Breast epithelium (tissue), 4 donors: ENCODE measurements around the gene USF1. TPM values are rescaled to one million over a fixed set of nuclear protein-coding genes. Genes with fewer than 3 reads are reported as not detected.

Source experiments
- DNase-seq, 2 donors: peaks; one replicate each; pipeline ENCODE4 v3.0.0-alpha.2; 2019; ENCODE audit warnings: low spot score in 2 of 2
- H3K27ac ChIP-seq, 2 donors: fragments of 200-600 bp; sonication (generic) in 1 of 2; one replicate each; pipeline ENCODE4 v1.5.1; 2016 to 2019; ENCODE audit warnings: mild to moderate bottlenecking in 1 of 2
- H3K27me3 ChIP-seq, 2 donors: fragments of 200-600 bp; sonication (generic) in 1 of 2; one replicate each; pipeline versions ENCODE4 v1.5.1 to v1.6.0; 2017 to 2019; ENCODE audit warnings: control low read depth in 1 of 2, mild to moderate bottlenecking in 1 of 2
- H3K36me3 ChIP-seq: fragments of 200-600 bp; one replicate; pipeline ENCODE4 v1.5.1; 2019
- H3K4me1 ChIP-seq, 2 donors: fragments of 200-600 bp; sonication (generic); one replicate each; pipeline ENCODE4 v1.5.1; 2016 to 2019; ENCODE audit warnings: control low read depth in 1 of 2
- H3K4me3 ChIP-seq, 3 donors: fragments of 200-600 bp; sonication (generic); 1 replicate in 2 of 3; 2 replicates in 1 of 3; pipeline ENCODE4 v1.5.1; 2016 to 2019; ENCODE audit warnings: mild to moderate bottlenecking in 3 of 3, moderate library complexity in 2 of 3
- H3K9me3 ChIP-seq, 2 donors: fragments of 200-600 bp; sonication (generic) in 1 of 2; one replicate each; pipeline ENCODE4 v1.5.1; 2016 to 2019; ENCODE audit warnings: control low read depth in 1 of 2
- CTCF ChIP-seq, 3 donors: fragments of 450-650 bp; IDR thresholded peaks; one replicate each; pipeline ENCODE4 v1.5.1; 2016 to 2017; ENCODE audit warnings: antibody characterized with exemption in 3 of 3, mild to moderate bottlenecking in 3 of 3, moderate library complexity in 3 of 3
- POLR2A ChIP-seq: fragments of 450-650 bp; IDR thresholded peaks from one replicate; pipeline ENCODE4 v1.6.1; 2016; ENCODE audit warnings: antibody characterized with exemption, mild to moderate bottlenecking, moderate library complexity
- POLR2AphosphoS5 ChIP-seq, 3 donors: sonication (generic); formaldehyde crosslinking; IDR thresholded peaks; one replicate each; pipeline ENCODE4 v1.6.1; 2017; ENCODE audit warnings: antibody characterized with exemption in 3 of 3
- intact Hi-C: fragments of 100-400 bp; cut with DNase I; formaldehyde crosslinking; loops from one replicate; pipeline ENCODE4 v1.15.1; 2023; ENCODE audit warnings: low total_unique reads
- total RNA-seq, 3 donors: library from RNA; depleted of rRNA; stranded (reverse); fragments of >200 nt; gene quantifications; one replicate each; pipeline ENCODE4 v1.1.0, GENCODE V29; 2016

The USF1 gene
- total RNA-seq, 3 donors from 2014 or later = 64.5 to 70.8 (median 64.6) TPM

DNA sequence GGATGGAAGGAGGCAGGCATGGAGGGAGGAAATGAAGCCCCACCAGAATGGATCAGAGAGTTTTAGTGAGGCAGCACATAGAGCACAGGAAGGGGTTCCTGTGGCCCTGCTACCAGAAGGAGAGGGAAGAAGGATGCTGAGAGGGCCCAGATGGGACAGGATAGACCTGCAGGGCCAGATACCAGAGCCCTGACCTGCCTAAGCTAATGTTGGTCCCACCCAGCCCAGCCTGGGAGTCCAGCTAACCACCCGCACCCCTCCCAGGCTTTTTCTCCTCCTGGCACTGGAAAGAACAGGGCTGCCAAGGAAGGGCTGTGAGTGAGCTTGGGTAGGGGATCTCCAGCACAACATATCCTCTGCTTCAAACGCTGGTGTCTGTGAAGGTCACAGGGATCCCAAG is 36.7 kb upstream of the USF1 start:
- Histone ChIP-seq H3K36me3 (no peaks in the 10 kb centered on the region), H3K9me3 (no peaks in the 10 kb centered on the region), H3K27me3 (no peaks in the 10 kb centered on the region), H3K4me3 (peak overlapping the region in 1 of 3 donors; percentile 44), H3K27ac (peak overlapping the region; percentile 92 to 98), H3K4me1 (peaks cover 0 to 15% of the 10 kb centered on the region in 2 donors)
- intact Hi-C loops = no loop called here
- DNase-seq = no peak
- TF ChIP-seq POLR2A = no peak

- intact Hi-C loops = no loop called here
- Histone ChIP-seq H3K9me3 (no peaks in the 10 kb centered on the region), H3K27me3 (no peaks in the 10 kb centered on the region), H3K27ac (peak overlapping the region; percentile 92 to 98), H3K4me1 (peaks cover 0 to 15% of the 10 kb centered on the region in 2 donors), H3K36me3 (no peaks in the 10 kb centered on the region), H3K4me3 (no peak overlapping the region)
- TF ChIP-seq POLR2A = no peak
- no peak for TF ChIP-seq POLR2AphosphoS5 (IDR thresholded peaks at IDR 0.05)
- no peak for TF ChIP-seq CTCF (IDR thresholded peaks at IDR 0.05)
- no peak for DNase-seq
Observed at GRCh38 chr1:161081519-161081918, 35.7 kb upstream of the USF1 start.

- no peak for TF ChIP-seq POLR2A
Observed at GRCh38 chr1:161080441-161081405, 34.9 kb upstream of the USF1 start.

DNA sequence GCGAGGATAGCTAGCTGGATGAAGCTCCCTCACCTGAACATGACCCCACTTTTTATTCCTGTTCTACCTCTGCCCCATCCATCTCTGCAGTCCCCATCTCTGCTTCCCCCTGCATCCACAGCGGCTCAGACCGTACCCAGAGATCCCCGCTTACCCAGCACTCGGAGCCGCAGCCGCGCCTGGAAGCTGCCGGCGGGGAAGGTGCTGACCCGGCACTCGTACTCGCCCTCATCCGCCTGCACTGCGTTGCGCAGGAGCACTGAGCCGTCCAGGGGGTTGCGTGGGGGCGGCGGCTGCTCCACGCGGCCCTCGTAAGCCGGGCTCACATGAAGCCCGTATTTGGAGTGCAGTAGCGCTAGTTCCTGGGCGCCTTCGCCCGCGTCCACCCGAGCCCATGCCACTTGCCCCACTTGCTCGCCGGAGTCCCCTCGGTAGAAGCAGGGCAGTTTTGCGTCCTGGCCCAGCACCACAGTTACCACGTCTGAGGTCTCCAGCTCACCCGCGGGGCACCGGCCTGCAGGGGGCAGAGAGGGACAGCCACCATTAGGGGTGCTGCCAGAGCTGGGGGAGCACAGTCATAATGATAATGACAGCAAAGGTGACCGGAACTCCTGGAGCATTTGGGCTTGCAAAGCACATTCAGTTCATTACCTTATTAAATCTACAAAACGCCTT is 33.8 kb upstream of the USF1 start:
- Histone ChIP-seq H3K9me3 (no peaks in the 10 kb centered on the region), H3K36me3 (no peaks in the 10 kb centered on the region), H3K4me1 (peaks cover 0 to 15% of the 10 kb centered on the region in 2 donors), H3K27me3 (no peaks in the 10 kb centered on the region), H3K4me3 (no peak overlapping the region), H3K27ac (peak overlapping the region; percentile 92 to 98)
- intact Hi-C loops = no loop called here
- DNase-seq = no peak
- TF ChIP-seq POLR2A = no peak
- no peak for TF ChIP-seq CTCF (IDR thresholded peaks at IDR 0.05)
- no peak for TF ChIP-seq POLR2AphosphoS5 (IDR thresholded peaks at IDR 0.05)

More at GRCh38 chr1:161080441-161081405, 34.9 kb upstream of the USF1 start:
- intact Hi-C loops = no loop called here
- no peak for DNase-seq
- Histone ChIP-seq H3K27ac (peak overlapping the region; percentile 92 to 98), H3K9me3 (no peaks in the 10 kb centered on the region), H3K36me3 (no peaks in the 10 kb centered on the region), H3K4me1 (peaks cover 0 to 15% of the 10 kb centered on the region in 2 donors), H3K4me3 (no peak overlapping the region), H3K27me3 (no peaks in the 10 kb centered on the region)

- peaks cover 0 to 9% of the 10 kb centered on the region in 2 donors for H3K4me1 ChIP-seq
- intact Hi-C loops = no loop called here
- no peak for TF ChIP-seq POLR2A
- TF ChIP-seq POLR2AphosphoS5 (IDR thresholded peaks at IDR 0.05) = no peak
- TF ChIP-seq CTCF (IDR thresholded peaks at IDR 0.05) = no peak
- no peaks in the 10 kb centered on the region for H3K27me3 ChIP-seq
- H3K27ac ChIP-seq = no peak overlapping the region
- no peaks in the 10 kb centered on the region for H3K36me3 ChIP-seq
- no peak for DNase-seq
- H3K4me3 ChIP-seq = no peak overlapping the region
- no peaks in the 10 kb centered on the region for H3K9me3 ChIP-seq
Observed at GRCh38 chr1:161077426-161077825, 31.6 kb upstream of the USF1 start.

DNA sequence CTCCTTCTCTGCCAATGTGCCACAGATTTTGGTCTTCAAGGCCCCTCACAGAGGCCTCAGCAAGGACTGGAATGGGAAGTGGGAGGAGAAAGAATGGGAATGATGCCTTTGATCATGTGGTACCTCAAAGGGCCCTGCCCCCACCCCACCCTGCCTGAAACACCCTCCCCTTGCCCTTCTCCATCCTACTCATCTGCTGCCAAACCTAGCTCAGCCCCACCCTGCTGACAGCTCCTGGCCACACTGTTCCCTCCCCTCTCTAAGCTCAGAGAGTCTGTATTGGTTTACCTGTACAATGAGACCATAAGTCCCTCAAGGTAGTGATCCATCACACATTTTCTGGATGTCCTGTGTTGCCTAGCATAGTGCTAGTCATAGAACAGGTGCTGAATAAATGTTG is 30.6 kb upstream of the USF1 start:
- intact Hi-C loops = no loop called here
- Histone ChIP-seq H3K4me1 (no peaks in the 10 kb centered on the region), H3K9me3 (no peaks in the 10 kb centered on the region), H3K4me3 (no peak overlapping the region), H3K27me3 (no peaks in the 10 kb centered on the region), H3K36me3 (no peaks in the 10 kb centered on the region), H3K27ac (no peak overlapping the region)
- DNase-seq = no peak
- TF ChIP-seq CTCF (IDR thresholded peaks at IDR 0.05) (no peak), POLR2A (no peak), POLR2AphosphoS5 (IDR thresholded peaks at IDR 0.05) (no peak)
